A673 (cell line): Measurements from ENCODE around the gene GRWD1. TPM values are rescaled to one million over a fixed set of nuclear protein-coding genes. Genes with fewer than 3 reads are reported as not detected.

Experiments
- BruUV-seq: library from RNA; stranded (reverse); fragments of 400-500 nt; replicated peaks from 2 replicates; lab custom pipeline; 2021; lab: Mats Ljungman, UMichigan
- CTCF ChIA-PET: fragments of 300-600 bp; sonication (Branson Sonifier 250); formaldehyde crosslinking; loops from one replicate; lab custom pipeline; 2022; ENCODE audit warnings: antibody characterized with exemption; lab: Charles Lee
- POLR2A ChIA-PET: fragments of 300-600 bp; sonication (Branson Sonifier 250); formaldehyde crosslinking; loops from one replicate; lab custom pipeline; 2022; ENCODE audit warnings: antibody characterized with exemption; ENCODE audit not compliant: low non-redundant PET; lab: Charles Lee
- DNase-seq: peaks from one replicate; pipeline ENCODE4 v3.0.0-alpha.2; 2015; ENCODE audit warnings: low spot score
- H3K27ac ChIP-seq: fragments of 200-600 bp; sonication (generic); 2 replicates; pipeline ENCODE4 v1.5.1; 2016; ENCODE audit warnings: mixed run types, low read depth, mild to moderate bottlenecking, mixed read lengths, antibody characterized with exemption, low read length; ENCODE audit not compliant: poor library complexity, severe bottlenecking
- H3K27me3 ChIP-seq: fragments of 200-600 bp; sonication (generic); replicated peaks from 2 replicates; pipeline ENCODE4 v1.6.1; 2017; ENCODE audit warnings: mixed run types, low read depth, mild to moderate bottlenecking, mixed read lengths, antibody characterized with exemption, low read length; ENCODE audit not compliant: insufficient read depth, poor library complexity
- H3K36me3 ChIP-seq: fragments of 200-600 bp; sonication (generic); 2 replicates; pipeline ENCODE4 v1.6.1; 2016; ENCODE audit warnings: mixed run types, mild to moderate bottlenecking, mixed read lengths, antibody characterized with exemption, low read length; ENCODE audit not compliant: insufficient read depth, poor library complexity, severe bottlenecking
- H3K4me1 ChIP-seq: fragments of 200-600 bp; sonication (generic); 2 replicates; pipeline ENCODE4 v1.6.1; 2017; ENCODE audit warnings: mixed run types, mild to moderate bottlenecking, mixed read lengths, antibody characterized with exemption, low read length; ENCODE audit not compliant: insufficient read depth, poor library complexity, severe bottlenecking
- H3K4me3 ChIP-seq: fragments of 200-600 bp; sonication (generic); 2 replicates; pipeline ENCODE4 v1.5.1; 2016; ENCODE audit warnings: low read depth, mixed run types, mild to moderate bottlenecking, mixed read lengths, low read length; ENCODE audit not compliant: poor library complexity, severe bottlenecking
- H3K9me3 ChIP-seq: fragments of 200-600 bp; sonication (generic); 2 replicates; pipeline ENCODE4 v1.6.1; 2016; ENCODE audit warnings: mixed run types, low read depth, mild to moderate bottlenecking, mixed read lengths, antibody characterized with exemption, low read length; ENCODE audit not compliant: poor library complexity, severe bottlenecking
- EZH2 ChIP-seq: fragments of 200-600 bp; sonication (generic); IDR thresholded peaks from 2 replicates; pipeline ENCODE4 v1.6.1; 2017; ENCODE audit warnings: borderline replicate concordance, low read depth, mild to moderate bottlenecking, mixed read lengths, antibody characterized with exemption, low read length; ENCODE audit not compliant: poor library complexity, severe bottlenecking
- intact Hi-C: fragments of 100-400 bp; cut with micrococcal nuclease; formaldehyde crosslinking; loops from one replicate; pipeline ENCODE4 v1.10.0; 2022; ENCODE audit not compliant: unreplicated experiment
- total RNA-seq: library from RNA; stranded (reverse); gene quantifications from 2 replicates; pipeline ENCODE4 v1.2.3, GENCODE V29; 2021
- TF ChIP-seq, protein P1 (sequence below): fragments of 300-800, 200-600 bp; sonication (generic); conservative IDR thresholded peaks from 2 replicates; pipeline ENCODE4 v1.5.1; 2017; ENCODE audit warnings: low read depth, mild to moderate bottlenecking, antibody characterized with exemption, low read length, moderate library complexity, mixed read lengths

The GRWD1 gene
- total RNA-seq, 1 experiment from 2014 or later = 109 TPM

DNA sequence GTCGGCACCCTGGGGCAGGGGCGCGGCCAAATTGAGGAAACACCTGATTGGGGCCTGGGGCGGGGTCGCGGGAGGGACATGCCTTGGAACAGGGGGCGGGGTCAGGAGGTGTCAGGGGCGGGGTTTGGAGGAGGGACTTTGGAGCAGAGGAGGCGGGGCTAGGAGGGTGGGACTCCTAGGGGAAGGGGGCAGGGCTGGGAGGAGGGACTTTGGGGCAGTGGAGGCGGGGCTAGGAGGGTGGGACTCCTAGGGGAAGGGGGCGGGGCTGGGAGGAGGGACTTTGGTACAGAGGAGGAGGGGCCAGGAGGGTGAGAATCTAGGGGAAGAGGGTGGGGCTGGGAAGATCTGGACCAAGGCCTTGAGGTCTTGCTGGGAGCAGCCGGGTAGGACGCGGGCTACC lies 30.4 kb upstream of the GRWD1 start:
- H3K36me3 ChIP-seq = no peaks in the 10 kb centered on the region
- intact Hi-C loops = no loop called here
- no peak overlapping the region for H3K4me3 ChIP-seq
- peaks cover 5% of the 10 kb centered on the region for H3K4me1 ChIP-seq
- POLR2A ChIA-PET = no interaction called here
- peak; percentile 81 for DNase-seq
- TF ChIP-seq, protein P1, sequence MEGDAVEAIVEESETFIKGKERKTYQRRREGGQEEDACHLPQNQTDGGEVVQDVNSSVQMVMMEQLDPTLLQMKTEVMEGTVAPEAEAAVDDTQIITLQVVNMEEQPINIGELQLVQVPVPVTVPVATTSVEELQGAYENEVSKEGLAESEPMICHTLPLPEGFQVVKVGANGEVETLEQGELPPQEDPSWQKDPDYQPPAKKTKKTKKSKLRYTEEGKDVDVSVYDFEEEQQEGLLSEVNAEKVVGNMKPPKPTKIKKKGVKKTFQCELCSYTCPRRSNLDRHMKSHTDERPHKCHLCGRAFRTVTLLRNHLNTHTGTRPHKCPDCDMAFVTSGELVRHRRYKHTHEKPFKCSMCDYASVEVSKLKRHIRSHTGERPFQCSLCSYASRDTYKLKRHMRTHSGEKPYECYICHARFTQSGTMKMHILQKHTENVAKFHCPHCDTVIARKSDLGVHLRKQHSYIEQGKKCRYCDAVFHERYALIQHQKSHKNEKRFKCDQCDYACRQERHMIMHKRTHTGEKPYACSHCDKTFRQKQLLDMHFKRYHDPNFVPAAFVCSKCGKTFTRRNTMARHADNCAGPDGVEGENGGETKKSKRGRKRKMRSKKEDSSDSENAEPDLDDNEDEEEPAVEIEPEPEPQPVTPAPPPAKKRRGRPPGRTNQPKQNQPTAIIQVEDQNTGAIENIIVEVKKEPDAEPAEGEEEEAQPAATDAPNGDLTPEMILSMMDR = no peak
- TF ChIP-seq EZH2 = no peak
- CTCF ChIA-PET = no interaction called here
- no peak overlapping the region for H3K27ac ChIP-seq
- BruUV-seq = no TSS peak
- no peaks in the 10 kb centered on the region for H3K27me3 ChIP-seq
- H3K9me3 ChIP-seq = no peaks in the 10 kb centered on the region

DNA sequence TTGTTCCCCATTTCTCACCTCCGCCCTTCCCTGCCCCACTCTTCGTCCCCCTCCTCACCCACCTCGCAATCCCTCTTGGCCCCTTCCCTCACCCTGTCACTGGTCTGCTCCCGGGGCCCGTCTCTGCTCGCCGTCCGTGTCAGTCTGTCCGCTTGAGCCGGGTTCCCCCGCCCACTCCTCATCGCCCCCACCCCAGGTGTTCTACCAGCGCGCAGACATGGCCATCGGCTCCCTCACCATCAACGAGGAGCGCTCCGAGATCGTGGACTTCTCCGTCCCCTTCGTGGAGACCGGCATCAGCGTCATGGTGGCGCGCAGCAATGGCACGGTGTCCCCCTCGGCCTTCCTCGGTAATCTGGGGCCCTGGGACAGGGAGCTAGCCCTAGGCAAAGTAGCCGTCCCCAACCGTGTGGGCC lies 30.0 kb upstream of the GRWD1 start:
- ChIA-PET CTCF (no interaction called here), POLR2A (no interaction called here)
- intact Hi-C loops = no loop called here
- Histone ChIP-seq H3K36me3 (no peaks in the 10 kb centered on the region), H3K27me3 (no peaks in the 10 kb centered on the region), H3K4me1 (peaks cover 5% of the 10 kb centered on the region), H3K4me3 (no peak overlapping the region), H3K9me3 (no peaks in the 10 kb centered on the region), H3K27ac (no peak overlapping the region)
- TF ChIP-seq, protein P1 = no peak
- TF ChIP-seq EZH2 = no peak
- DNase-seq = no peak
- no TSS peak for BruUV-seq

DNA sequence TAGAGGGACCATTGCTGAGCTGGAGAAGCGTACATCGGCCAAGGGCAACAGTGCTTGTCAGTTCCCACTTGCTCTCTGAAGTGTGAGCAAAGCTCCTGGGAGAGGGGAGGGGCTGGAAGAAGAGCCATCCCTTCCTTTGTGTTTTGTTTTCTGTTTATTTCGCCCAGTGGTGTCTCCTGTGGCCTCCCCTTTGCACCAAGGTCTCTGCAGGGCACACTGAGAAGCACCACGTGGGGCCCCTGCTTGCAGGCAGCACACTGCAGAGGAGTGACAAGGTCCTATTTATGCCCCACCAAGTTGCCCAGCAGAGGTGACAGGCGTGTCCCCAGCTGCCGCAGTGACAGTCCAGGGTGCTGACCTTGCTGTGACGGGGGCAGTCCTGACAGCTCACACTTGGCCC lies 28.4 kb upstream of the GRWD1 start:
- Histone ChIP-seq H3K36me3 (no peaks in the 10 kb centered on the region), H3K27ac (no peak overlapping the region), H3K4me1 (peaks cover 15% of the 10 kb centered on the region), H3K9me3 (no peaks in the 10 kb centered on the region), H3K27me3 (no peaks in the 10 kb centered on the region), H3K4me3 (no peak overlapping the region)
- no TSS peak for BruUV-seq
- ChIA-PET POLR2A (no interaction called here), CTCF (no interaction called here)
- no peak for DNase-seq
- intact Hi-C loops = no loop called here
- TF ChIP-seq, protein P1 = no peak
- TF ChIP-seq EZH2 = no peak
